HG02885 (cell line): ENCODE results near the gene BCAN.
"Not testable (repeated sequence)": the region's sequence is repeated elsewhere in the genome, so short reads cannot be mapped to it uniquely, and the experiment has no call there.

ENCODE experiments used
- ATAC-seq: cut with Tn5 transposase; IDR thresholded peaks from one replicate; pipeline ENCODE4 v1.9.1; 2021; ENCODE audit warnings: mild to moderate bottlenecking; ENCODE audit not compliant: unreplicated experiment, poor library complexity

The BCAN gene

GRCh38 chr1:156641761-156642264, at the start of gene BCAN:
TSS of gene BCAN (plus strand) at chr1:156642117. CDS start at chr1:156646055, 3,938 bp downstream.
- ATAC-seq = no peak

DNA sequence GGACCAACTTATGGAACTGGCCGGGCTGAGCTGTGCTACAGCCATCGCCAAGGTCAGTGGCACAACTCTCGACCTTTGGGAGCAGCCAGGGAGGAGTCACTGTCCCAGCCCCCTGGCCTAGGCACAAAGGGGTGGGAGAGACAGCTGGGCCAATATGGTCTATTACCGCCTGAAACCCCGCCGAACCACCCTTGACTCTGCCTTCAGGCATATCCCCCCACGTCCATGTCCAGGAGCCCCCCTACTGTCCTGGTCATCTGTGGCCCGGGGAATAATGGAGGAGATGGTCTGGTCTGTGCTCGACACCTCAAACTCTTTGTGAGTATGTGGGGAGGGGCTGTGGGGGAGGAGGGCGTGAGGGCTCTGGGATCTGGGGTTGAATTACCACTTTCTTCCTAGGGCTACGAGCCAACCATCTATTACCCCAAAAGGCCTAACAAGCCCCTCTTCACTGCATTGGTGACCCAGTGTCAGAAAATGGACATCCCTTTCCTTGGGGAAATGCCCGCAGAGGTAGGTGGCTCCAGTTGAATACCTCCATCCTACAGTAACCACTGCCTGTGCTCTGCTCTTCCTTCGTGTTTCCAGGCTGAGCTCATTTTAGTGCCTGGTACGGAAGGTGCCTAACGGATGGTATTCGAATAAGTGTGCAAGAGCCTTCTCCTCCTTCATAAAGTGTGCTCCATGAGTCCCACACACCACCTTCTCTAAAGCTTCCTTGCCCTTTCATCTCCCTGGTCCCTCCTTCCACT, 49.6 kb upstream of the BCAN start:
- peak; percentile 17 for ATAC-seq

DNA sequence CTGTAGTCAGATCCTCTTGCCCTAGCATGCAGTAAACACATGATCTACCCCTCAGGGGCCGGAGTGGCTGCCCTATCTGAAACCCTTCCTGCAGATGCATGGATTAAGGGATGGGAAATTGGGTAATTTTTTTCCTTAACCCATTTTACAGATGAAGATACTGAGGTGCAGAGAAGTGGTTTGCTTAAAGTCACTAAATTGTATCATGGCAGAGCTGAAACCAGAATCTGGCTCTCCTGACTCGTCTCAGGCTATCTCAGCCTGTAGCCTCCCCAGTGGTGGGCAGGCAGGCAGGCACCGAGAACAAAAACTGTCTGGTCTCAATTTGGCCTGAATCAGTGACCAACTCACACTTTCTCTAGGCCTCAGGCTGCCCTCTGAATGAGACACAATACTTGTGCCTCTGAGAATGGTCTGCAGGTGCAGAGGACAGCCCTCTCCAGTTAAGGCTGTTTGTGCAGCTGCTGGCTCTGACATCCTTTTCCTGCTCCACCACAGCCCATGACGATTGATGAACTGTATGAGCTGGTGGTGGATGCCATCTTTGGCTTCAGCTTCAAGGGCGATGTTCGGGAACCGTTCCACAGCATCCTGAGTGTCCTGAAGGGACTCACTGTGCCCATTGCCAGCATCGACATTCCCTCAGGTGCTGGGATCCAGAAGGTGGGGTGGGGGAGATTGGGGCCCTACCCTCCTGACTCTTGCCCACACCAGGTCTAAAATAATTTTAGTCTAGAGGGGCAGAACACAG, 48.8 kb upstream of the BCAN start:
- ATAC-seq = no peak

DNA sequence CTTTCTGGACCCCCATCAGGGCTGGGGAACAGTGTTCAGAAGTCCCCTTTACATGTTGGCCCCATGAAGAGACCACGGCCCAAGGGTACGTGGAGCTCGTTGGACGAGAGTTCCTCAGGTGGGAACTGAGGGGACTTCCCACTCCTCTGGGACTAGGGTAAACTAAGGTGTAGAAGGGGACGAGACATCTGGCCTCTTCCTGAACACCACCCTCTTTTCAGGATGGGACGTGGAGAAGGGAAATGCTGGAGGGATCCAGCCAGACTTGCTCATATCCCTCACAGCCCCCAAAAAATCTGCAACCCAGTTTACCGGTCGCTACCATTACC, 48.3 kb upstream of the BCAN start:
- ATAC-seq = no peak

DNA sequence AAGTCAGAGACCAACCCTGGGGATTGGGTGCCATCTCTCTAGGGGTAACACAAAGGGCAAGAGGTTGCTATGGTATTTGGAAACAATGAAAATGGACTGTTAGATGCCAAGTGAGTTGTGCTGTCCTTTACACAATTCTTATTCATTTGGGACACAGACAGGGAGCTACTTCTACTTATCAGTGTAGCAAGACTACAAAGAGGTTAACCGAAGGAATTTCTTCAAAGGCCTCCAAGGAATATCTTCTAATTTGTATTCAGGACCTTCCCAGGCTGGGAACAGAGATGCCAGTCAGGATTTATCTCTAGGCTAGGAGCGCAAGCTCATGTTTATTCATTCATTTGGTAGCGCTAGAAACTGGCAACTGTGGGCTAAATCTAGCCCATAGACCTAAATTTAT, 47.7 kb upstream of the BCAN start:
- no peak for ATAC-seq

DNA sequence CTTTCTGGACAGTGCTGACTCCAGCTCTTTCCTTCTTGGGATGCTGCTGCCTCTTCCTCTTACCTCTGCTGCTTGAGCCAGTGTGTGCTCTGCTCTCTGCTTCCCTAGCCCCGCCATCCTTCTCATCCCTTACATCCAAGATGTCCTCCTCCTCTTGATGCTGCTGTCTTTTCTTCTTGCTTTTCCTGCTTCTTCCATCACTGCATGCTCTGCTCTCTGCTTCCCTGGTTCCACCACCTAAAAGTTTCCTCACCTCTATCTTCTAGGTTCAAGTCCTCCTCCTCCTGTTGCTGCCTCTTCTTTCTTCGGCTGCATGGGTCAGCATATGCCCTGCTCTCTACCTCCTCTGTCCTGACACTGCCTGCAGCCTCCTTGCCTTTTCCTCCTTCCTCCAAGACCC, 46.9 kb upstream of the BCAN start:
- ATAC-seq = no peak

DNA sequence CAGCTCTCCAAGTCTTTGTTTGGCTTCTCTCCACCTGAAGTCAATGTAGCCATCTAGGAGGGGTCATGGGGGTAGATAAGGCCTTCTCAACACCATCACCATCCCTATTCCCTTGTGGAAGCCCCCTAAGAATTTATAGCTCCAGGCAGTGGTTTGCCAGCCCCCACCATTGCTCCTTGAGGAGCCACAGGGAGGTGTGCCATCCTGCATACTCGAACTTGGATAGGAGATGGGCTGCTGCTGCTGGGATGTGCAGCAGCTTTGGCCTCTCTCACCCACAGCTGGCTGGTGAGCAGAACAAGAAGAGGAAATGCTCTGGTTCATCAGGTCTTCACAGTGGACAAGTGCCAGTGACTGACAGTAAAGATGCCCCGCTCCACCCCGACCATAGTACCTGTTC, 45.5 kb upstream of the BCAN start:
- no peak for ATAC-seq

DNA sequence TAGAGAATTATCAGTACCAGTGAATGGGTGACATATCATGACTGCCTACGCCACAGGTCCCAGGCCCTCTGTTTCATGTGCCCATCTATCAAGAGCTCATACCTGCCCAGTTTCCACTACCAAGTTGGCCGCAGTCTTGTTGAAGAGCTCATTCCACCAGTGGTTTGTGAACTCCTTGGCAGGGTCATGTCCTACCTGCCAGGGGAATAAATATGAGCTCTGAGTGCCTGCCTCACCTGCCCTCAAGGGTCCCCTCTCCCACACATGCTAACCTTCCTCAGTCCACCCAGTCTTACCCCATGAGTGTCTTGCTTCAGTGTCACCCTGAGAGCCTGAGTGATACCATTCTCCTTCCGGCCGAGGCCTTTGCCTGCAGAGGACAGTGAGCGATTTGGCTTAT, 43.8 kb upstream of the BCAN start:
- no peak for ATAC-seq

DNA sequence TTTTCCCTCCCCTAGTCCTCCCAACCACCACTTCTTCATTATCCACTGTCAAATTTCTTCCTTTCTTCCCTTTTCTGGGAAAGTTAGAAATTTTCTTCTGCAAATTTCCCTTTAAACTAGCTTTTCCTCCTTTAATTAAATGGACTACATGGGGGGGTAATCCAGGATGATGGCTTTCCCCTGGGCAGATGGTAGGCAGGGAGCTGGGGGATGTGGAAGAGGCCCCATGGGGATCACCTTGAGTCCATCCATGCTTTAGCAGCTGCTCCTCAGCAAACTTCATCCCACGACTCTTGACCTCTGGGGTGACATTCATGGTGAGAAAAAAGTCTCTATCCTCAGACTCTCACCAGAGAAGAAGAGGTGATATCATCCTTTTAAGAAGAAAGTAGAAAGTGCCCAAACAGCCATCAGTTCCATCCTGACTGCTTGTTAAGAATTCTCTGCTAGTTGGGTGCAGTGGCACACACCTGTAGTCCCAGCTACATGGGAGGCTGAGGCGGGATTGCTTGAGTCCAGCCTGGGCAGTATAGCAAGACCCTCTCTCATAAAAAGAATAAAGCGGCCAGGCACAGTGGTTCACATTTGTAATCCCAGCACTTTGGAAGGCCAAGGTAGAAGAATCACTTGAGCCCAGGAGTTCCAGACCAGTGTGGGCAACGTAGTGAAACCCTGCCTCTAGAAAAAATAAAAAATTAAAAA, 43.0 kb upstream of the BCAN start:
- no peak for ATAC-seq

GRCh38 chr1:156599811-156600210, 42.1 kb upstream of the BCAN start:
- no peak for ATAC-seq

DNA sequence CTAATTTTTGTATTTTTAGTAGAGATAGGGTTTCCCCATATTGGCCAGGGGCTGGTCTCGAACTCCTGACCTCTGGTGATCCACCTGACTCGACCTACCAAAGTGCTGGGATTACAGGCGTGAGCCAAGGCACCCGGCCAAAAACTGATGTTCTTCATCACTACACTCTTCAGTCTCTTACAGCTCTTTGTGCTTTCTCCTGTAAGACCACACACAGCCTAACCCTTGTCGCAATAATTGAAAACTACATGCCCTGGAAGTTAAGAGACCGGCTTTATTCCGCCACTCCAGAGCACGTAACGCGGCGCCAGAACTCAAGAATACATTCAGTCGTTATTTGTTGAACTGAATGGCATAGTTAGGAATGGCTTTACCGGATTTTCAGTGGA, 41.2 kb upstream of the BCAN start:
- no peak for ATAC-seq

- peak; percentile 69 for ATAC-seq
These were observed 40.6 kb upstream of the BCAN start, which contains the start of gene GPATCH4 for GRCh38 chr1:156601122-156601830. TSS of gene GPATCH4 (minus strand) at chr1:156601479.

GRCh38 chr1:156601892-156602291, 40.0 kb upstream of the BCAN start:
- ATAC-seq = peak; percentile 30

- ATAC-seq = no peak
These were observed 39.3 kb upstream of the BCAN start for GRCh38 chr1:156602557-156602993.

DNA sequence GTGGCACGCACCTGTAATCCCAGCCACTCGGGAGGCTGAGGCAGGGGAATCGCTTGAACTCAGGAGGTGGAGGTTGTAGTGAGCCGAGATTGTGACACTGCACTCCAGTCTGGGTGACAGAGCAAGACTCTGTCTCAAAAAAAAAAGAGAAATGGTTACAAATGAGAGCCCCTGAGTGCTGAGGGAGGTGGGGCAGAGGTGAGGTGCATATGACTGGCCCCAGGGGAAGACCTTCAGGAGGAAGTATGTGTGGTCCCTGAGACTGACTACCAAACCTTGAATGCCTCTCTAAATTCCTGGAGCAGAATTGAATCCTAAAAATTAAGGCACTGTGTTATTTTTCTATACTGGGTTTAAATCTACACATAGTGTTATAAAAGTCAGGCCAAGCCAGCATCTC, 34.6 kb upstream of the BCAN start:
- ATAC-seq = not testable (repeated sequence)

DNA sequence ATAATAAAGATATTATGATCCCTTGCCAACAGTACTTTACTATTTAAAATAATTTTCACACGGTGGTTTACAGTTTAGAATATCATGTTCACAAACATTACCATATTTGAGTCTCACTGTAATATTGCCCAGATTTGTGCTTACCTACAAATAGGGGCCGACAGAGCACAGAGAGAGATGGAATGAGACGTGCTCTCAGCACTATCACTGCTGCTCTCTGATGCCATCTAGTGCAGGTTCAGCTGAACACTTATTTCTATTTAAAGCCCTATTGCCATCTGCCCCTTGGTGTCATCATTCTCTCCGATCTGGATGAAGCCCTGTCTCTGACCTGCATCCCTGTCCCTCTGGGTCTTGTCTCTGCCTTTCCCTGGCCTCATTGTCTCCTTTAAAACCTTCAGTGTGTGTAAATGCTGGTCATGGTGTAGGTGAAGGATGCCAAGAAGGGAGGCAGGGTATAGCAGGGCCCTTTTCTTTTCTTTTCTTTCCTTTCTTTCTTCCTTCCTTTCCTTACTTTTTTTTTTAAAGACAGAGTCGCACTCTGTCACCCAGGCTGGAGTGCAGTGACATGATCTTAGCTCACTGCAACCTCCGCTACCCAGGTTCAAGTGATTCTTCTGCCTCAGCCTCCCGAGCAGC, 33.8 kb upstream of the BCAN start:
- no peak for ATAC-seq

- ATAC-seq = no peak
These were observed 32.9 kb upstream of the BCAN start for GRCh38 chr1:156608981-156609380.

DNA sequence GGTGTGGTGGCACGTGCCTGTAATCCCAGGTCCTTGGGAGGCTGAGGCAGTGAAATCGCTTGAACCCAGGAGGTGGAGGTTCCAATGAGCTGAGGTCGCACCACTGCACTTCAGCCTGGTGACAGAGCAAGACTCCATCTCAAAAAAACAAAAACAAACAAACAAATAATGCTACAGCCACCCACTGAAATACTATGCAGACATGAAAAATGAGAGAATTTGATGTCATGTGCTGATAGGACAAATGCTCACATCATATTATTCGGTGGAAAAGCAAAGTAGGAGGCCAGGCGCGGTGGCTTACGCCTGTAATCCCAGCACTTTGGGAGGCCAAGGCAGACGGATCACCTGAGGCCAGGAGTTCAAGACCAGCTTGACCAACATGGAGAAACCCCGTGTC, 31.8 kb upstream of the BCAN start:
- not testable (repeated sequence) for ATAC-seq

- ATAC-seq = no peak
These were observed 29.3 kb upstream of the BCAN start for GRCh38 chr1:156612666-156613065.

DNA sequence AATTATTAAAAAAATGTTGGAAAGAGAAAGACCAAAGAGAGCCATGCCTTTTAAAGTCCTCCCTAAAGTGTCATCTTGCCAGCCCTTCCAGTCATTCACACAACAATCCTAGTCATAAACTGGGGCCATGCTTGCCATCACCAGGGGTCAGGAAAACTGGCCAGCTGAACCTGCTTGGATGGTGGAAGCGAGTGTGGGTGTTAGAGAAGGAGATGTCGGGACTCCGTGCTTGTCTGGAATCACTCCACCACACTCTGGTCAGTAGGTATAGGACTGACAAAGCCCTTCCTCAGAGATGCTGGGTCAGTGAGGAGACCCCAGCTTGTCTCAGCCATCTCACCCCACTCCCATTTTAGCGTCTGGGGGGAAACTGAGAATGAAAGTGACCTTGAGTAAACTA, 26.0 kb upstream of the BCAN start:
- no peak for ATAC-seq
